Muscle layer of colon (tissue), 2 donors: ENCODE results near the gene NDST1.

Experiments
- H3K27ac ChIP-seq: one replicate; pipeline ENCODE4 v1.7.0; 2013; ENCODE audit warnings: low read depth, mild to moderate bottlenecking, low read length, moderate library complexity
- H3K27me3 ChIP-seq, 2 donors: one replicate each; pipeline ENCODE4 v1.7.0; 2013; ENCODE audit warnings: low read length in 2 of 2, mild to moderate bottlenecking in 2 of 2; ENCODE audit not compliant: insufficient read depth in 2 of 2, control insufficient read depth in 1 of 2
- H3K36me3 ChIP-seq: one replicate; pipeline ENCODE4 v1.7.0; 2013; ENCODE audit warnings: mild to moderate bottlenecking, low read length; ENCODE audit not compliant: insufficient read depth
- H3K4me1 ChIP-seq: one replicate; pipeline ENCODE4 v1.7.0; 2013; ENCODE audit warnings: mild to moderate bottlenecking, low read length; ENCODE audit not compliant: insufficient read depth
- H3K4me3 ChIP-seq, 2 donors: one replicate each; pipeline ENCODE4 v1.7.0; 2013; ENCODE audit warnings: low read length in 2 of 2, low read depth in 1 of 2, mild to moderate bottlenecking in 1 of 2, moderate library complexity in 1 of 2
- H3K9ac ChIP-seq: one replicate; pipeline ENCODE4 v1.7.0; 2013; ENCODE audit warnings: low read length
- H3K9me3 ChIP-seq: one replicate; pipeline ENCODE4 v1.7.0; 2013; ENCODE audit warnings: mild to moderate bottlenecking, low read length
- donor health status: abdominal sarcoma.
- donor health status: Adenocarcinoma of cecum.

The NDST1 gene

DNA sequence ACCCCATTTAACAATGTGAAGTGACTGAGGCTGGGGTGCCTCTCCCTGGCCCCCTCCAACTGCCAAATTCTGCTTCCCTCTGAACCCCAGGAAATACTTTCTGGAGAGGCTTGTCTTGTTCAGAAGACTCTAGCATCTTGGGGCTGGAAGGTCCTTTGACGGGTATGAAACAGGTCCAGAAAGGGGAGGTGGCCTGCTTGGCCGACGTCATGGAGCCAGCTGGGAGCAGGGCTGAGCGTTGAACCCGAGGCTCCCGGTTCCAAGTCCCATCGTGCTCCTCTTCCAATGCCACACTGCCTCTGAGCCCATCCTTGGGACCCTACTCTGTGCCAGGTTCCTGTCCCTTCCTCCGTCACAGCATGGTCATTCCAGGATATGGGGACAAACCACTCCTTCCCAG lies 46.9 kb downstream of the NDST1 start:
- Histone ChIP-seq H3K27ac (no peak overlapping the region), H3K4me1 (peaks cover 4% of the 10 kb centered on the region), H3K36me3 (peaks cover 58% of the 10 kb centered on the region), H3K4me3 (no peak overlapping the region), H3K9me3 (no peaks in the 10 kb centered on the region), H3K27me3 (no peaks in the 10 kb centered on the region), H3K9ac (no peak overlapping the region)

DNA sequence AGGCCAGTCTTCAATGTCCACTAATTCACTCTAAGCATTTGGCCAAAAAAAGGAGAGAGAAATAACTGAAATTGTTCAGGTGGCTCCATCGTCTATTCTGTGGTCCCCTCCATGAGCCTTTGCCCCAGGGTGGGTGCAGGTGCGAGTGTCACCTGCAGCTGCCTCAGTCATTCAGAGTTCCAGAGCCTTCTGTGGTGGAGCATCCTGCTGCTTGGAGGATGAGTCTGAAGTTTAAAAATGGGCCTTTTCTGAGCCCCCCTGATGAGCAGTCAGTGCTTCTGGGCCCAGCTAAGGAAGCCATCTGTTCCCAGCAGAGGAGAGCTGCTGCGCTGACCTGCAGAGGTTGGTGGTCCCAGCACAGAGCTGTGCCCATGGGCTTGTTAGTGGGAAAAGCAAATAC lies 48.2 kb downstream of the NDST1 start:
- Histone ChIP-seq H3K27me3 (no peaks in the 10 kb centered on the region), H3K9ac (no peak overlapping the region), H3K4me3 (no peak overlapping the region), H3K36me3 (peaks cover 46% of the 10 kb centered on the region), H3K9me3 (no peaks in the 10 kb centered on the region), H3K4me1 (peaks cover 4% of the 10 kb centered on the region), H3K27ac (no peak overlapping the region)

DNA sequence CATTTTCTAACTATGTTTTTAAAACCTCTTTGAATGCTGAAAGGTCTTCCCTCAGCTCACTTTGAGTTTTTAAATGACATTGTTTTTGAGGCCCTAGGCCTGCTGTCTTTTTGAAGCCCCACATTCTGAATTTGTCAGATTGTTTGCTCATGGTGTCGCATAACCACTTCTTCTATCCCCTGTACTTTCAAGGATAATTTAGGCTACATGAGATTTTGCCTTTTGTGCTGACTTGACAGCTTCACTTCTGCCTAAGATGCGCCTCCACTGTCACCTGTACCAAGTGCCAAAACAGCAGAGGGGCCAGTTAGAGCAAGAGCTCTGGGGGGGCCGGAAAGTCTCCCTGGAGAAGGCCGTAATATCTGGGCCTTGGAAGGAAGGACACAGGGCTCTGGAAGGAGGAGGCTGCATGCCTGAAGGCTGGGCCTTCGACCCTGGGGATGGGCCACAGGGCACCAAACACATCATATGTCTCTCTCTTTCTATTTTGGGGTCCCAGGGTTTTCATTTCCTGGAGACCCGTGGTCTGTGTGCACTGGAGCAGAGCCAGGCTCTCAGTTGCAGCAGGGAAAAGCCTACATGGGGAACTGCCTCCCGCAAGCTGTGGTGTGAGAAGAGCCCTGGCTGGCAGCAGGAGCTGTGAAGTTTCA lies 49.1 kb downstream of the NDST1 start:
- Histone ChIP-seq H3K9me3 (no peaks in the 10 kb centered on the region), H3K36me3 (peaks cover 38% of the 10 kb centered on the region), H3K4me1 (peaks cover 4% of the 10 kb centered on the region), H3K9ac (no peak overlapping the region), H3K27me3 (no peaks in the 10 kb centered on the region), H3K27ac (no peak overlapping the region), H3K4me3 (no peak overlapping the region)

DNA sequence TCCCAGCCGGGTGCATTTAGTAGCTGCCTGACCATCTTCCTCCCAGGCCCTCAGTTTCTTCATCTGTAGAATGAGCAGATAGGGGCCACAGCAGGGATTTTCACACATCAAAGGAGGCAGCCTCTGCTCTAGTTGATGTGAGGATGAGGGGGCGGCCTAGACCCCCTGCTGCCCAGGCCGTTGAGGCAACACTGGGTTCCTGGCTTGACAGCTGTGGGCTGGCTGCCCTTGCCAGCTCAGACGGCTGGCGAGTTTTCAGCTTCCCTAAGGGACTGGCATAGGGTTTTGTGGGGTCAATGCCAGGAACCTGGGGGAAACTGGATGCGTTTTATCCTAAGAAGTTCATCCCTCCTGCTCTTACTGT lies 49.6 kb downstream of the NDST1 start:
- no peaks in the 10 kb centered on the region for H3K27me3 ChIP-seq
- H3K9me3 ChIP-seq, result no peaks in the 10 kb centered on the region
- H3K4me1 ChIP-seq, result peaks cover 4% of the 10 kb centered on the region
- H3K4me3 ChIP-seq, result no peak overlapping the region
- no peak overlapping the region for H3K27ac ChIP-seq
- no peak overlapping the region for H3K9ac ChIP-seq
- peaks cover 35% of the 10 kb centered on the region for H3K36me3 ChIP-seq

DNA sequence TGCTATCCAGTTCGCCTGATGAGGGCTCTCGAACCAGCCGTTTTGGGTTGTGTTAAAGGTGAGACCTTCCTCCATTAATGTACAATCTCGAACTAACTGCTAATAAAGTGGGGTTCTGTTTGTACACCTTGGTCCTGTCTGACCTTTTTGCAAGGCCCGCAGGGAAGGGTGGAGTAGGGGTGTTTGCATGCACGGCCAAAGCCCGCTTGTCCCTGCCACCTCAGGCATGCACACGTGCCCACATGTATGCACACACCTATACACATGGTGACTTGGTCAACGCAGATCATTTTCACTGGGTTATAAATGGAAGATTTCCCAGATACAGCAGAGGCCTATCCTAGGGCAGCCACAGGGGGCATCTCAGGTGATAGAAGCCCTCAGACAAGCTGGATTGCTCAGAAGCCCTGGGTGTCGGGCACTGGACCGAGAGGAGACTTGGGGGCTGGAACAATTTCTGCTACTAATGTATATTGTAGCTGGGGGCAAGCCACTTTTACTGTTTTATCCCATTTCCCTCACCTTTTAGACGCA lies 50.2 kb downstream of the NDST1 start:
- Histone ChIP-seq H3K9ac (no peak overlapping the region), H3K36me3 (peaks cover 29% of the 10 kb centered on the region), H3K4me3 (no peak overlapping the region), H3K27ac (no peak overlapping the region), H3K9me3 (no peaks in the 10 kb centered on the region), H3K27me3 (no peaks in the 10 kb centered on the region), H3K4me1 (peaks cover 4% of the 10 kb centered on the region)

DNA sequence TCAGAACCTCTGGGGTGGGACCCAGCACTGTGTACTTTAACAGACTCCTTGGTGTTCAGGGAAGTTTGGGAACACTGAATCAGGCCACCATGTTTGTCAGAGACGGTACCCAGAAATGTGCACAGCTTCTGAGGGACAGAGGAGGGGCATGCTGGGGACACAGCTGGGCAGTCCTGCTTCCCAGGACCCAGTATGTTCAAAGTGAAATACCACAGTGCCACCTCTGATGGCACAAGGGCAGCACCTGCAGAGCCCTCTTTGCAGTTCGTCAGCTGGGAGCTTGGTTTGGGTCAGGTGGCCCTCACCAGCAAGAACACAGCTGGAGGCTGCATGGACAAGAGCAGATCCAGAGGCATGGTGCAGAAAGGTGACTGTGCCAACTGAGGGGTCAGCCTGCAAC lies 51.2 kb downstream of the NDST1 start:
- Histone ChIP-seq H3K27ac (no peak overlapping the region), H3K36me3 (peaks cover 20% of the 10 kb centered on the region), H3K4me1 (peaks cover 4% of the 10 kb centered on the region), H3K9me3 (no peaks in the 10 kb centered on the region), H3K9ac (no peak overlapping the region), H3K4me3 (no peak overlapping the region), H3K27me3 (no peaks in the 10 kb centered on the region)

DNA sequence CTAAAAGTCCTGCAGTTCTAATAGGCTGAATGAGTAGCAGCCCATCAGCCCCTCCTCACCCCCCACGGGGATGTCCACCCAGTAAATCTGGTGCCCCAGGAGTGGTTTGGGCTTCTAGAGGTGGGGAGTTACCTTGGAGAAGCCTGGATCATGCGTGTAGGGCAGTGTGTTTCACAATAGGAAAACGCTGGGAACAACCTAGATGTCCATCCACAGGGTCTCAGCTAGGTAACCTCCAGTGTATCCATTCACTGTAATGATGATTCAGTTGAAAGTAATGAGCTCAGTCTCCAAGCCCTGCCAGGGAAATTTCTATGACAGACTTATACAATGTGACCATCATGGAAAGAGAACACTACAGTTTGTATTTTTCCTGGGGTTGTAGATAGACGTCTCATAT lies 51.8 kb downstream of the NDST1 start:
- H3K4me1 ChIP-seq, result peaks cover 4% of the 10 kb centered on the region
- no peak overlapping the region for H3K4me3 ChIP-seq
- no peak overlapping the region for H3K9ac ChIP-seq
- H3K9me3 ChIP-seq, result no peaks in the 10 kb centered on the region
- H3K36me3 ChIP-seq, result peaks cover 17% of the 10 kb centered on the region
- no peak overlapping the region for H3K27ac ChIP-seq
- H3K27me3 ChIP-seq, result no peaks in the 10 kb centered on the region

DNA sequence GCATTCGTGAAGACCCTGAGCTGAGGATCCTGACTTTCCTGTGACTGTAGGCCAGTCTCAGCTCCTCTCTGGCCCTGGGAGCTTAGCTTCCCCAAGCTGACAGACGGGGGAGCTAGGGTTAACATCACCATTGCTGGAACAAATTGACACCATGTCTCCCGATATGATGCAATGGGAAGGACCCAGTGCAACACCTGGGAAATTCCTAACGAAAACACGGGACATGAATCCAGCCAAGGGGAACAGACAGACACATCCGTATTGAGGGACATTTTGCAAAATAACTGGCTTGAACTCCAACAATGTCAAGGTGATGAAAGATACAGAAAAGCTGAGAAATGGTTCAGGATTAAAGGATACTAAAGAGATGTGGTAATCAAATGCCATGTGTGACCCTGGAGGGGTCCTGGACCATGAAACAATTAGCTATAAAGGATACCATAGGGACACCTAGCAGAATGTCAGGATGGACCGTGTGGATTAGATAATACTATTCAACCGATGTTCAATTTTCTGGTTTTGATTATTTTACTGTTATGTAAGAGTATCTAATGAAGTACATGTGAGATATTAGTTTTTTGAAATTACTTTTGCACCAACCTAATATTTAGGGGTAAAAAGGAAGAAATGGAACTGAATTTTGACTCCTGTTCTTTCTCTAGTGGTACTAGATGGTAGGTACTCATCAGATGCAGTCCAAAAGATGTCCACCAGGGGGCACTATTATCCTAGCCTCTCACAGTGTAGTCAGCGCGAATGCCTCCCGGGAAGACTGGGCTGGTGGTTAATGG lies 52.7 kb downstream of the NDST1 start:
- Histone ChIP-seq H3K4me3 (no peak overlapping the region), H3K9ac (no peak overlapping the region), H3K27ac (no peak overlapping the region), H3K36me3 (peaks cover 8% of the 10 kb centered on the region), H3K4me1 (peaks cover 4% of the 10 kb centered on the region), H3K9me3 (no peaks in the 10 kb centered on the region), H3K27me3 (no peaks in the 10 kb centered on the region)

DNA sequence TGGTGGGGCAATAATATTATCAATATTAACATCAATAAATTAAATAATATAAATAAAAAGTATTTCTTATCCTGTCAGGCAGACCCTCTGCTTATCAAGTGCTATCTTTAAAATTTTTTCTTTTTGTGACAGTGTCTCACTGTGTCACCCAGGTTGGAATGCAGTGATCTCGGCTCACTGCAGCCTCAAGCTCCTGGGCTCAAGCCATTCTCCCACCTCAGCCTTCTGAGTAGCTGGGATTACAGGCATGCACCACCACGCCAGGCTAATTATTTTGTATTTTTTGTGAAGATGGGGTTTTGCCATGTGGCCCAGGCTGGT lies 53.2 kb downstream of the NDST1 start:
- no peak overlapping the region for H3K27ac ChIP-seq
- H3K4me3 ChIP-seq, result no peak overlapping the region
- H3K4me1 ChIP-seq, result peaks cover 4% of the 10 kb centered on the region
- H3K27me3 ChIP-seq, result no peaks in the 10 kb centered on the region
- H3K9me3 ChIP-seq, result no peaks in the 10 kb centered on the region
- peaks cover 7% of the 10 kb centered on the region for H3K36me3 ChIP-seq
- no peak overlapping the region for H3K9ac ChIP-seq

DNA sequence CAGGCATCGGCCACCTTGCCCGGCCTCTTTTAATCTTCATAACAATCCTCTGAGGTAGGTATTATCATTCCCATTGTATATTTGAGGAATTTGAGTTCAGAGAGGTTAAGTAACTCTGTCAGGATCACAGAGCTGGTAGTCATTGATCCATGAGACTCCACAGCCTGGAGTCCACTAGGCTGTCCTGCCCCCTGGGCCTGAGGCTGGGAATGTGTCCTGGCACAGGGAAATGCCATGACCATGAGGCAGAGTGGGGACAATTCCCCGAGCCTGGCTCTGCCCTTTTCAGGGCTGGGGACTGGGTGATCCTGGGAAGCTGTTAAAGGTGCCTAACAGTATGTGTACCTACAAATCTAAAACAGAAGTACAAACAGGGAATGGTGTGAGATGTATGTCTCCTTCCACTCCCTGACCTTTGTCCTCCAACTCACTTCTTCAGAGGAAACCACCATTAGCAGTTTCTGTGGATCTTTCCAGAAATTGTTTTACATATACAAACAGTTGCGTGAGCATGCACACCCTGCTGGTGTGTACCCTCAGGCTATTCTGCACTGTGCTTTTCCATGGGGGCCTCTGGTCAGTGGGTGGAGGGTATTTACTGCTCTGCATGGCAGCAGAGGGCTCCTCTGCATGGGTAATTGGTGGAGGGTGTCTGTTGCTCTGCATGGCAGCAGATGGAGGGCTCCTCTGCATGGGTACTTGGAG lies 53.8 kb downstream of the NDST1 start:
- Histone ChIP-seq H3K9me3 (no peaks in the 10 kb centered on the region), H3K36me3 (peaks cover 5% of the 10 kb centered on the region), H3K9ac (no peak overlapping the region), H3K27me3 (no peaks in the 10 kb centered on the region), H3K4me1 (peaks cover 4% of the 10 kb centered on the region), H3K27ac (no peak overlapping the region), H3K4me3 (no peak overlapping the region)

DNA sequence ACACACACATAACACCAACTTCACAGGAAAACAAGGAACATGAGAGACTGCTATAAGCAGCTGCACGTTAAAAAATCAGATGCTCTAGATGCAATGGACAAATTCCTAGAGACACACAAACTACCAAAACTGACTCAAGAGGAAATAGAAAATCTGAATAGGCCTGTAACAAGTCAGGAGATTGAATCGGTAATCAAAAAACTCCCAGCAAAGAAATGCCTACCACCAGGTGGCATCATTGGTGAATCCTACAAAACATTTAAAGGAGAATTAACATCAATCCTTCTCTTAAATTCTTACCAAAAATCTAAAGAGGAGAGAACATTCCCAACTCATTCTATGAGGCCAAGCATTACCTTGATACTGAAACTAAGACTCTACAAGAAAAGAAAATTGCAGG lies 54.9 kb downstream of the NDST1 start:
- Histone ChIP-seq H3K27ac (no peak overlapping the region), H3K27me3 (no peaks in the 10 kb centered on the region), H3K9me3 (no peaks in the 10 kb centered on the region), H3K4me1 (no peaks in the 10 kb centered on the region), H3K36me3 (no peaks in the 10 kb centered on the region), H3K4me3 (no peak overlapping the region), H3K9ac (no peak overlapping the region)
